ENCODE data around the gene RTN4.

DNA sequence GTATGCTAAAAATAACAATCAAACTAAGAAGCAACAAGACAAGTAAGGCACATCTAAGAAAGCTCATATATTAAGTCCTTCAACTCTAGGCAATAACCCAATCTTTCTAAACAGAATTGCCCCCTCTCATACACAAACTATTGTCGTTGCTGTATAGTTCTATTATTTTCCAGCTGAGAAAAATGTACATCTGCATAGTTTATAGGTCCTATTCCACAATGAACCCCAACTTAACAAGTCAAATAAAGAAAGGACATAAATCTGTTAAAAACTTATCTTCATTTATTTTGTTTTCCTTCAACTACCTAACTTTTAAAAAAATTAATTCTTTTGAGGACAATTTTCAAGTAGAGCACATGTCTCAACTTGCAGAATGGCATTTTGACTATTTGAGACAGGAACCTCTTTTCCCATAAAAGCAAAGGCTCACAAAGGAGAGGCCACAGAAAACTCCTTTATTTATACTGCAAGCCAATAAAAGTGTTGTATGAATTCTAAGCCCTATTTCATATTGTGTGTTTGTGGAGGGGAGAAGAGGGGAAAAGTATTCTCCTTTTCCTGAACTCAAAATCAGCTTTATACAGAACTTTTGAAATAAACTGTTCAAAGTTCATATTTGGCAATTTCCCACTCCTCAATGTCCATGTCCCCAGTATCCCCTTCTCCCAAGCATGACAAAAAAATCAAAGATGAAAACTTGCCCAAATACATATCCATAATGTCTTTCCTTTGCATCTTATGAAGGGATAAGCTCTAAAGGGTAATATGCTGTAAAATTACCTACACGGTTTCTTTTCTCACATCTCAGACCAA lies 37.4 kb downstream of the RTN4 start:
- TF ChIP-seq POLR2A (IDR thresholded peaks at IDR 0.05): no peak
- TF ChIP-seq, protein P1, sequence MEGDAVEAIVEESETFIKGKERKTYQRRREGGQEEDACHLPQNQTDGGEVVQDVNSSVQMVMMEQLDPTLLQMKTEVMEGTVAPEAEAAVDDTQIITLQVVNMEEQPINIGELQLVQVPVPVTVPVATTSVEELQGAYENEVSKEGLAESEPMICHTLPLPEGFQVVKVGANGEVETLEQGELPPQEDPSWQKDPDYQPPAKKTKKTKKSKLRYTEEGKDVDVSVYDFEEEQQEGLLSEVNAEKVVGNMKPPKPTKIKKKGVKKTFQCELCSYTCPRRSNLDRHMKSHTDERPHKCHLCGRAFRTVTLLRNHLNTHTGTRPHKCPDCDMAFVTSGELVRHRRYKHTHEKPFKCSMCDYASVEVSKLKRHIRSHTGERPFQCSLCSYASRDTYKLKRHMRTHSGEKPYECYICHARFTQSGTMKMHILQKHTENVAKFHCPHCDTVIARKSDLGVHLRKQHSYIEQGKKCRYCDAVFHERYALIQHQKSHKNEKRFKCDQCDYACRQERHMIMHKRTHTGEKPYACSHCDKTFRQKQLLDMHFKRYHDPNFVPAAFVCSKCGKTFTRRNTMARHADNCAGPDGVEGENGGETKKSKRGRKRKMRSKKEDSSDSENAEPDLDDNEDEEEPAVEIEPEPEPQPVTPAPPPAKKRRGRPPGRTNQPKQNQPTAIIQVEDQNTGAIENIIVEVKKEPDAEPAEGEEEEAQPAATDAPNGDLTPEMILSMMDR (IDR thresholded peaks at IDR 0.05): no peak
